Stimulated activated CD4-positive, alpha-beta T cell treated with anti-CD3 and anti-CD28 coated beads, Interleukin-4, amount 100 ng/mL, for 4 hours (primary cell): ENCODE data around the gene RALY.
"Not testable (repeated sequence)": the region's sequence is repeated elsewhere in the genome, so short reads cannot be mapped to it uniquely, and the experiment has no call there.

Source experiments
- DNase-seq, 2 experiments: peaks; one replicate each; pipeline ENCODE4 v3.0.0-alpha.2; 2020

RALY gene

GRCh38 chr20:34018166-34018565 lies 24.5 kb downstream of the RALY start:
- no peak for DNase-seq

GRCh38 chr20:34022151-34022838 lies 28.6 kb downstream of the RALY start:
- no peak for DNase-seq

- DNase-seq, result no peak
Observed at GRCh38 chr20:34022839-34023234, 29.1 kb downstream of the RALY start.

GRCh38 chr20:34023937-34024722 lies 30.4 kb downstream of the RALY start:
- DNase-seq, result no peak

- DNase-seq, result no peak
Observed at GRCh38 chr20:34024723-34025351, 31.1 kb downstream of the RALY start.

- DNase-seq, result not testable (repeated sequence)
Observed at GRCh38 chr20:34028013-34028412, 34.3 kb downstream of the RALY start.

- DNase-seq, result no peak
Observed at GRCh38 chr20:34029415-34029814, 35.7 kb downstream of the RALY start.

GRCh38 chr20:34030456-34030855 lies 36.7 kb downstream of the RALY start:
- DNase-seq, result no peak

GRCh38 chr20:34033903-34034302 lies 40.2 kb downstream of the RALY start:
- no peak for DNase-seq

GRCh38 chr20:34037121-34037520 lies 43.4 kb downstream of the RALY start:
- DNase-seq, result peak; percentile 46 to 68

GRCh38 chr20:34037767-34038166 lies 44.1 kb downstream of the RALY start:
- DNase-seq, result no peak

GRCh38 chr20:34040300-34040995 lies 46.7 kb downstream of the RALY start:
- DNase-seq, result no peak

- no peak for DNase-seq
Observed at GRCh38 chr20:34041226-34041625, 47.5 kb downstream of the RALY start.

- no peak for DNase-seq
Observed at GRCh38 chr20:34042262-34042661, 48.6 kb downstream of the RALY start.

GRCh38 chr20:34043025-34043424 lies 49.3 kb downstream of the RALY start:
- DNase-seq, result no peak

GRCh38 chr20:34045294-34045693 lies 51.6 kb downstream of the RALY start:
- DNase-seq, result no peak

GRCh38 chr20:34045930-34046725 lies 52.4 kb downstream of the RALY start:
- no peak for DNase-seq

GRCh38 chr20:34047010-34047687 lies 53.4 kb downstream of the RALY start:
- no peak for DNase-seq

GRCh38 chr20:34047917-34048316 lies 54.2 kb downstream of the RALY start:
- no peak for DNase-seq

GRCh38 chr20:34049389-34049788 lies 55.7 kb downstream of the RALY start:
- DNase-seq, result no peak

- DNase-seq, result no peak
Observed at GRCh38 chr20:34049897-34050695, 56.4 kb downstream of the RALY start.
